ENCODE measurements around the gene PTCHD4.

Gene PTCHD4

DNA sequence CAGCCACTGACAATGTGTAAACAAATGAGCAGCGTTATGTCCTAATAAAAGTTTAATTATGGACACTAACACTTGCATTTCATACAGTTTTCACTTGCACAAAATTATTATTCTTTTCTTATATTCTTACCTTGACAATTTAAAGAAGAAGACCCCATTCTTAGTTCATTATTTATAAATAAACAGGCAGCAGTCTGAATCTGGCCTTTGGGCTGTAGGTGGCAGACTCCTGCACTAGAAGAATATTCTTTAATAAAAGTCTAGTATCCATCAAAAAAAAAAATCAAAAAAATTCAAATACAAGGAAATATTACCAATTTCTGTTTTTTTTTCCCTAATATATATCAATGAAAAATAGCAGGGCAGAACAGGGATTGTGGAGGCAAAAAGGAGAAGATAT lies 24.8 kb downstream of the PTCHD4 start:
- no peak overlapping the region for H3K4me3 ChIP-seq (replicated peaks; ENCODE audit: low read depth, low read length)
- TF ChIP-seq, protein P1, sequence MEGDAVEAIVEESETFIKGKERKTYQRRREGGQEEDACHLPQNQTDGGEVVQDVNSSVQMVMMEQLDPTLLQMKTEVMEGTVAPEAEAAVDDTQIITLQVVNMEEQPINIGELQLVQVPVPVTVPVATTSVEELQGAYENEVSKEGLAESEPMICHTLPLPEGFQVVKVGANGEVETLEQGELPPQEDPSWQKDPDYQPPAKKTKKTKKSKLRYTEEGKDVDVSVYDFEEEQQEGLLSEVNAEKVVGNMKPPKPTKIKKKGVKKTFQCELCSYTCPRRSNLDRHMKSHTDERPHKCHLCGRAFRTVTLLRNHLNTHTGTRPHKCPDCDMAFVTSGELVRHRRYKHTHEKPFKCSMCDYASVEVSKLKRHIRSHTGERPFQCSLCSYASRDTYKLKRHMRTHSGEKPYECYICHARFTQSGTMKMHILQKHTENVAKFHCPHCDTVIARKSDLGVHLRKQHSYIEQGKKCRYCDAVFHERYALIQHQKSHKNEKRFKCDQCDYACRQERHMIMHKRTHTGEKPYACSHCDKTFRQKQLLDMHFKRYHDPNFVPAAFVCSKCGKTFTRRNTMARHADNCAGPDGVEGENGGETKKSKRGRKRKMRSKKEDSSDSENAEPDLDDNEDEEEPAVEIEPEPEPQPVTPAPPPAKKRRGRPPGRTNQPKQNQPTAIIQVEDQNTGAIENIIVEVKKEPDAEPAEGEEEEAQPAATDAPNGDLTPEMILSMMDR (IDR thresholded peaks at IDR 0.05; ENCODE audit: low read depth, low read length, missing control alignments): no peak
- no peak for DNase-seq (ENCODE audit: extremely low read depth, low read depth)

DNA sequence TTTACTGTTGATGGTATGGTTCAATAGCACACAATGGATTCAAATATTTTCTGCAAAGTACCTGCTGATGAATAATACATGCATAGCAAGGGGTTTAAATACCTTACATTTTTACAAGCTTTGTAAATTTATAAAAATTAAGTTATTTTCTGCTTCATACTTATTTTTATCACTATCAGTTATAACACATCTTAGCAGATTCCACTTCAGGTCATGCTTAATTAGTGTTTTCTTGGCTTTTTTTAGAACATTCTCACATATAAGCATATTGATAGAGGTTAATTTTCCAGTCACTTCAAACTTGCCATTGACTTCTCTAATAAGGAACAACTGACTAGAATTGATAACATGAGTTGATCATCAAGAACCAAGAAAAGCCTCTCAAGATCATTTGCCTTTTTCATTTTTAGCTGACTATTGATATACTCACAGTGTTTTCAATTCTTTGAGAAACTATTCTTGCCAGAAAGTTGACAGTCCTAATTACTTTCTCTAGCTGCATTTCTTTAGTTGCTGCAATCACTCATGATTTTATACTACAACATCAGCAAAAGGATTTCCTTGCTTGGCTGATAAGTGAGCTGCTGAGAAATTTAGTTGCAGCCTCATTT lies 25.8 kb downstream of the PTCHD4 start:
- DNase-seq (ENCODE audit: extremely low read depth, low read depth): no peak
- TF ChIP-seq, protein P1 (IDR thresholded peaks at IDR 0.05; ENCODE audit: low read depth, low read length, missing control alignments): no peak
- no peak overlapping the region for H3K4me3 ChIP-seq (replicated peaks; ENCODE audit: low read depth, low read length)

DNA sequence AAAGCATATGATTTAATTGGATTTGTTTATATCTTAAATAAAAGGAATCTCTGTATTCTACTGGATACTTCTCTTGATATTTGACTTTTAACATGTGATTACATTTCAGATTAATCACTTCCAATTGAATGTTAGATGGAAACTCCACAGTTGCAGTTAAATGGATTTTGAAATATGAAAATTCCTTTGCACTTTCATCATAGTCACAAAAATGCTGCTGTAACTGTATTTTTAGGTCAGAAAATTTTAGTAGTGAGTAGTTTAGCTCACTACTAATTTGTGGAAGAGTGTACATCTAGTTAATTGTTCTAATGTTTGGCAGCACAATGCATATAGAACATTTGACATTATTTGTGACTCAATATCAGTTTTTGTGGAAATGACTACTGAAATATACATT lies 26.8 kb downstream of the PTCHD4 start:
- TF ChIP-seq, protein P1 (IDR thresholded peaks at IDR 0.05; ENCODE audit: low read depth, low read length, missing control alignments): no peak
- no peak overlapping the region for H3K4me3 ChIP-seq (replicated peaks; ENCODE audit: low read depth, low read length)
- DNase-seq (ENCODE audit: extremely low read depth, low read depth): no peak

DNA sequence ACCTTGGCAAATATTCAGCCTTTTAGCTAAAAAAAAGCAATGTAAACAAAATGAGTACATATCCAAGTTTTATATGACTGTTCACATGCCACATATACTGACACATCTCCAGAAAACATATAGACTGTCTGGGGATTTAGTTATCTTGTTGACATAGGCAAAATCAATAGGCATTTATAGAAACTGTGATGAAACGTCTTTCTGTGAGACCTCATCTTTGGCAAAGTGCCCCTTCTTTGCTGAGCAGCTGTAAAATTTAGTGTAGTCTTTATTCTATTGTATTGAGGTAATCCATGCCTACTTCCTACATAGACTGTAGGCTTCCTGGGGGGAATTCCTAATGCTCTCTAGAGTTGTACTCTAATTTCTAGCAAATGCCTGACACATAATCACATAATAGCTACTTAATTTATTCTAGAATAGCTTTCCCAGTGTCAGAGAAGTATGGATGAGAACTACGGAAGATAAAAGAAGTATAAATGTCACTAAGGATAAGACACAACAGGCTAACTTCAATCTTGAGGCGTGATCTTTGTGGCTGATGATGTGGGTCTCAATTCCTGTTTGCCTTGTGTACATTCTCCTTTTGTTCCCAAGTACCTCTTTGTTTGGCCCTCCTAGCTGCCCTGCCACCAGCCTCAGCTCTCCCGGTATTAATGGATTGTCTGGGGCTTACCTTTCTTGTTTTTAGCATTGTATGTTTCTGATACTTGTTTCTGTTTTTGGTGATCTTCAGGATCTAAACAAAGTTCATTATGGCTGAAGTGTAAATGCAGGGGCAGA lies 30.6 kb downstream of the PTCHD4 start:
- no peak for DNase-seq (ENCODE audit: extremely low read depth, low read depth)
- TF ChIP-seq, protein P1 (IDR thresholded peaks at IDR 0.05; ENCODE audit: low read depth, low read length, missing control alignments): no peak

DNA sequence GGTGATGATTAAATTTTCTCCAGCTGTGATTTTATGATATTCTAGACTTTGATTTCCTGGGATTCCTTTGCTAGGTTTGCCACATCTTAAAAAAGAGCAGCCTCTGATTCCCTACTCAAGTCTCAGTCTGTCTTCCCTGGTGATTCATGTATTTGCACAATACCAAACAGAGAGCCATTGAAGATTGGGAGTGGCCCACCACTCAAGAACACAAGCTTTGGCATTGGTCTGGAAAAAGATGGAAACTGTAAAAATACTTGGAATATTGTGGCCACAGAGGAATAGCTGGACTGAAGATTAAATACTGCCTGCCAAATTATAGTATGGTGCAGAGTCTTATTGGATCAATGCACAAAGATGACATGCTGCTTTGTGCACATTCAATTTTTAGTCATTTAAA lies 32.9 kb downstream of the PTCHD4 start:
- TF ChIP-seq, protein P1 (IDR thresholded peaks at IDR 0.05; ENCODE audit: low read depth, low read length, missing control alignments): no peak
- no peak for DNase-seq (ENCODE audit: extremely low read depth, low read depth)

More for the DNA sequence above, 30.6 kb downstream of the PTCHD4 start:
- no peak overlapping the region for H3K4me3 ChIP-seq (replicated peaks; ENCODE audit: low read depth, low read length)

DNA sequence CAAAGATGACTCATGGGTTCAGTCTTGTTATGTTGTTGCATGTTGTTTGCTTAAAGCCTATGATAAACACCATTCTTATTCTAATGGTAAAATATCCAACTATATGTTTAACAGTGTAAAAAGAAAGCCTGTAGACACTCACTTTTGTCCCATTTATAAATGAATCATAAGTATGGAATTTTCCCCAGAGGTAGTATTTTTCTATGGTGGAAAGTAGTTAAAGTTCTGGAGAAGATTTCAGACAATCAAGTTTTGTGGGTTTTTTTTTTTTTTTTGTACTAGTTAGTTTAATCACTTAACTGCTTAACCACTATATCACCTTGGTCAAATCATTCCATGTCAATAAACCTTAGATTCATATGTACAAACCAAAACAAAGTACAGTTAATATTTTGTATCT lies 35.8 kb downstream of the PTCHD4 start:
- DNase-seq (ENCODE audit: extremely low read depth, low read depth): no peak
- no peak overlapping the region for H3K4me3 ChIP-seq (replicated peaks; ENCODE audit: low read depth, low read length)
- TF ChIP-seq, protein P1 (IDR thresholded peaks at IDR 0.05; ENCODE audit: low read depth, low read length, missing control alignments): no peak

More for the DNA sequence above, 32.9 kb downstream of the PTCHD4 start:
- no peak overlapping the region for H3K4me3 ChIP-seq (replicated peaks; ENCODE audit: low read depth, low read length)

All from HFF-Myc (cell line).